DOHH2 (cell line): ENCODE measurements around the gene GPATCH3.

Source experiments
- CTCF ChIP-seq: fragments of 200-600 bp; sonication (generic); IDR thresholded peaks from one replicate; pipeline ENCODE4 v1.5.1; 2014; ENCODE audit warnings: antibody characterized with exemption, mild to moderate bottlenecking, low read depth, low read length; ENCODE audit not compliant: poor library complexity, severe bottlenecking
- EZH2phosphoT487 ChIP-seq: fragments of 200-600 bp; sonication (generic); IDR thresholded peaks from 2 replicates; pipeline ENCODE4 v1.6.1; 2017; ENCODE audit warnings: borderline replicate concordance, mild to moderate bottlenecking, antibody characterized with exemption, low read length, moderate library complexity, mixed read lengths

DNA sequence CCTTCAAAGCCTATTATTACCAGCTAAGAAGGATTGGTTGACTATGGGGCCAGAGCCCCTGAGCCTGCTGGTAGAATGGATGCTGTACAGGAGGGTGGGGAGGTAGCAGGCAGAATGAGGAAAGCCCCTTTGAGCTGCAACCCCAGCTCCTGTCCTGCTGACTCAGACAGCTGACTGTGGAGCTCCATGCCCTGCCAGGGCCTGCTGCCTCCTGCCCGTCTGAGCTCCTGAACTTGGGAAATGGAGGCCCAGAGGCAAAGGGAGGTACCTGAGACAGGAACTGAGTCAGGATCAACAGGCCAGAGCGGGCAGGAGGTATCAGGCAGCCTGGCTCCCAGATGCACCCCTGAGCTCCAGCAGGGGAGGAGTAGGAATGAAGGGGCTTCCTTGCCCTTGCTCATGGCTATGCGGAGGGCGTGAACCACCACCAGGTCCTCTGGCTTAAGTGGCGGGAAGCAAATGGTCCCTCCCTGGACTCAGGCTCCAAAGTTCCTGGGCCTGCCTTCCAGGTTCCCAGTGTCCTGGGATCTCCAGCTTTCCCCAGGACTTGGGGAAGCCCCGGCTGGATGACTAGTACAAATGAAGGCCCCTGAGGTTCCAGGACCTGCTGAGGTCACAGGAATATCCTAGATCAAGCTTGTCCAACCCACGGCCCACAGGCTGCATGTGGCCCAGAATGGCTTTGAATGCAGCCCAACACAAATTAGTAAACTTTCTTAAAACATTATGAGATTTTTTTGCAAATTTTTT is 41.2 kb downstream of the GPATCH3 start:
- no peak for TF ChIP-seq CTCF
- no peak for TF ChIP-seq EZH2phosphoT487
